ENCODE data around the gene CYTH2. TPM values are rescaled to one million over a fixed set of nuclear protein-coding genes. Genes with fewer than 3 reads are reported as not detected.

CYTH2 gene
- total RNA-seq, 1 experiment from 2014 or later, result 103 TPM

DNA sequence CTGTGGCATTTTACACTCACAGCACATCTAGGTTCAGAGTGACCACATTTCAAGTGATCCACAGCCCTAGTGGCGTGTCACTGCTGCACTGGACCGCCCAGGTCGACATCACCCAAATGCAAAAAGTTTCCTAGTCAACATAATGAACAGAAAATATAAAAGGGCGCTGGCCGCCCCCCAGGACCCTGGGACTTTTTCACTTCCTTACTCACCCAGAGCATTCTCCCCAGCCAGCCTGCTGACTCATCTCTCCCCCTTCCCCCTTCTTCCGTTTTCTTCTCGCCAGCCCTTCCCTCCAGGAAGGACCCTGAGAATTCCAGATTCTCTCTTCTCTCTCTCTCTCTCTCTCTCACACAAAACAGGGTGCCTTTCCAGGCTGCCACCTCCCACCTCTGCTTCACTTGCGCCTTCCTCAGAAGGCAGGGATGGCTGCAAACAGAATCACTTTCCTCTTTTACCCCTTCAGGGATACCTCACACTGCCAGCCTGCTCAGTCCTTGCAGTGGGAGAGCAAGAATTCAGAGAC is 44.4 kb upstream of the CYTH2 start:
- Histone ChIP-seq H3K79me2 (ENCODE audit: insufficient read depth, low read length) (no peaks in the 10 kb centered on the region), H3T11ph (ENCODE audit: low read length) (no peak overlapping the region), H3K14ac (ENCODE audit: insufficient read depth, low read length) (peak overlapping the region; percentile 84), H2BK120ac (ENCODE audit: low read depth, low read length, poor library complexity, severe bottlenecking) (no peak overlapping the region), H3K27me3 (ENCODE audit: insufficient read depth, low read length) (no peaks in the 10 kb centered on the region), H2BK15ac (ENCODE audit: low read depth, low read length) (no peak overlapping the region), H3K4ac (ENCODE audit: low read depth, low read length) (no peak overlapping the region), H2BK20ac (ENCODE audit: low read depth, low read length, poor library complexity, severe bottlenecking) (no peak overlapping the region), H2BK12ac (ENCODE audit: insufficient read length, low read depth, low read length) (peak overlapping the region; percentile 82), H3K23me2 (ENCODE audit: insufficient read length, low read depth, low read length, poor library complexity, severe bottlenecking) (no peaks in the 10 kb centered on the region), H3K4me2 (ENCODE audit: insufficient read depth, insufficient read length, low read length) (no peak overlapping the region), H3K18ac (ENCODE audit: insufficient read length, low read depth, low read length) (no peak overlapping the region), H2AK5ac (ENCODE audit: insufficient read length, low read length) (peak overlapping the region; percentile 95), H4K8ac (replicated peaks; ENCODE audit: insufficient read length, low read depth, low read length) (no peak overlapping the region), H4K20me1 (ENCODE audit: control insufficient read depth, insufficient read depth, insufficient read length) (no peaks in the 10 kb centered on the region), H3K4me1 (ENCODE audit: insufficient read depth, low read length) (no peaks in the 10 kb centered on the region), H3K79me1 (ENCODE audit: insufficient read depth, low read depth, low read length, poor library complexity, severe bottlenecking) (no peaks in the 10 kb centered on the region), H2AFZ (ENCODE audit: low read length) (no peak overlapping the region), H3K27ac (ENCODE audit: insufficient read length, low read depth, low read length) (peak overlapping the region; percentile 73), H3K9me3 (ENCODE audit: control insufficient read depth, low read depth, low read length) (no peaks in the 10 kb centered on the region), H3K9ac (ENCODE audit: extremely low read depth, insufficient read length, low read length) (peak overlapping the region; percentile 31), H4K91ac (ENCODE audit: insufficient read length, low read depth, low read length) (no peak overlapping the region), H3K56ac (ENCODE audit: insufficient read length, low read depth, low read length) (no peak overlapping the region), H4K5ac (ENCODE audit: insufficient read length, low read depth, low read length) (no peak overlapping the region), H3K23ac (ENCODE audit: insufficient read length, low read depth, low read length) (no peak overlapping the region), H2BK5ac (ENCODE audit: insufficient read length, low read length) (peak overlapping the region; percentile 72)
- DNase-seq, result peak; percentile 53
- peaks cover 5 to 6% of the 10 kb centered on the region in 2 experiments for H3K4me1 Mint-ChIP-seq
- no peaks in the 10 kb centered on the region for H3K9me3 Mint-ChIP-seq
- WGBS (ENCODE audit: extremely low coverage, insufficient read length, low lambda C conversion rate), result no CpG with 5 or more reads among the region's 8 CpGs
- TF ChIP-seq, protein P1, sequence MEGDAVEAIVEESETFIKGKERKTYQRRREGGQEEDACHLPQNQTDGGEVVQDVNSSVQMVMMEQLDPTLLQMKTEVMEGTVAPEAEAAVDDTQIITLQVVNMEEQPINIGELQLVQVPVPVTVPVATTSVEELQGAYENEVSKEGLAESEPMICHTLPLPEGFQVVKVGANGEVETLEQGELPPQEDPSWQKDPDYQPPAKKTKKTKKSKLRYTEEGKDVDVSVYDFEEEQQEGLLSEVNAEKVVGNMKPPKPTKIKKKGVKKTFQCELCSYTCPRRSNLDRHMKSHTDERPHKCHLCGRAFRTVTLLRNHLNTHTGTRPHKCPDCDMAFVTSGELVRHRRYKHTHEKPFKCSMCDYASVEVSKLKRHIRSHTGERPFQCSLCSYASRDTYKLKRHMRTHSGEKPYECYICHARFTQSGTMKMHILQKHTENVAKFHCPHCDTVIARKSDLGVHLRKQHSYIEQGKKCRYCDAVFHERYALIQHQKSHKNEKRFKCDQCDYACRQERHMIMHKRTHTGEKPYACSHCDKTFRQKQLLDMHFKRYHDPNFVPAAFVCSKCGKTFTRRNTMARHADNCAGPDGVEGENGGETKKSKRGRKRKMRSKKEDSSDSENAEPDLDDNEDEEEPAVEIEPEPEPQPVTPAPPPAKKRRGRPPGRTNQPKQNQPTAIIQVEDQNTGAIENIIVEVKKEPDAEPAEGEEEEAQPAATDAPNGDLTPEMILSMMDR (conservative IDR thresholded peaks at IDR 0.05), result no peak
- no peaks in the 10 kb centered on the region for H3K27me3 Mint-ChIP-seq (ENCODE audit: low read depth)
- H3K27ac Mint-ChIP-seq, result peak overlapping the region; percentile 84 to 99 (median 96); a peak in 6 of 7 replicates
- peak overlapping the region; percentile 22 to 52; a peak in 3 of 5 replicates for H3K4me3 Mint-ChIP-seq
- peaks cover 0 to 16% (median 11%) of the 10 kb centered on the region in 3 experiments; a peak in 4 of 7 replicates for H3K36me3 Mint-ChIP-seq (ENCODE audit: insufficient read depth in 1 of 3, low read depth in 3 of 3)
